ENCODE results near the gene EARS2. TPM values are rescaled to one million over a fixed set of nuclear protein-coding genes. Genes with fewer than 3 reads are reported as not detected.

Gene EARS2
- total and polyA plus RNA-seq, 2 of the 8 experiments (the other 6 are each of a cell fraction or from before 2014, with no cell fraction given) = 47.8 to 111 TPM

DNA sequence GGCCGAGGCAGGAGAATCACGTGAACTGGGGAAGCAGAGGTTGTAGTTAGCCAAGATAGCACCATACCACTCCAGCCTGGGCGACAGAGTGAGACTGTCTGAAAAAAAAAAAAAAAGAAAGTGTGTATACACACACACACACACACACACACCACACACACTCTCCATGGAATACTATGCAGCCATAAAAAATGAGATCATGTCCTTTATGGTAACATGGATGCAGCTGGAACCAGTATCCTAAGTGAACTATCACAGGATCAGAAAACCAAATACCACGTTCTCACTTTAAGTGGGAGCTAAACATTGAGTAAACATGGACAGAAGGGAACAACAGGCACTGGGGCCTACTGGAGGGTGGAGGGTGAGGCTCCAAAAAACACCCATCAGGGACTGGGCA is 22.2 kb upstream of the EARS2 start:
- DNase-seq (ENCODE audit: low read depth in 1 of 2, low spot score in 2 of 2) (no peak), FAIRE-seq (no peak)
- H3K9me3 ChIP-seq (ENCODE audit: insufficient read depth in 2 of 2, low read depth in 1 of 2, low read length in 1 of 2) = no peaks in the 10 kb centered on the region
- no peak overlapping the region for H2BK15ac ChIP-seq (ENCODE audit: low read length)
- no peak overlapping the region for H3K4me2 ChIP-seq (ENCODE audit: insufficient read depth in 1 of 2, low read depth in 2 of 2, low read length in 2 of 2)
- H3K4me3 ChIP-seq (ENCODE audit: extremely low read depth in 1 of 4, insufficient read depth in 2 of 4, low read depth in 3 of 4, low read length in 4 of 4) = no peak overlapping the region
- no peak overlapping the region for H3K23ac ChIP-seq (ENCODE audit: insufficient read length)
- no peak overlapping the region for H3K56ac ChIP-seq (replicated peaks; ENCODE audit: insufficient read length, low read depth, low read length)
- CTCF ChIA-PET (ENCODE audit: partially characterized antibody) = no interaction called here
- H3K27me3 ChIP-seq (replicated peaks in 1 of 4; ENCODE audit: control insufficient read depth in 3 of 4, extremely low read depth in 1 of 4, insufficient read depth in 3 of 4, low read length in 3 of 4) = no peaks in the 10 kb centered on the region
- no peak overlapping the region for H2BK20ac ChIP-seq (ENCODE audit: low read length)
- H2BK5ac ChIP-seq (ENCODE audit: low read depth, low read length) = no peak overlapping the region
- no peaks in the 10 kb centered on the region for H3K4me1 ChIP-seq (replicated peaks in 1 of 4; ENCODE audit: control insufficient read depth in 3 of 4, insufficient read depth in 4 of 4, low read length in 3 of 4)
- H4K91ac ChIP-seq (replicated peaks; ENCODE audit: insufficient read length, low read length) = no peak overlapping the region
- no peak overlapping the region for H2BK120ac ChIP-seq (replicated peaks; ENCODE audit: low read depth, low read length)
- no peak overlapping the region for H2AFZ ChIP-seq (ENCODE audit: low read length)
- no peak overlapping the region for H3K18ac ChIP-seq (ENCODE audit: extremely low read depth, low read length)
- WGBS, 2 experiments (ENCODE audit: extremely low coverage in 1 of 2, insufficient coverage in 1 of 2, insufficient read length in 1 of 2, insufficient replicate concordance in 2 of 2, low coverage in 1 of 2, low lambda C conversion rate in 2 of 2, missing lambda C conversion rate in 1 of 2) = 95% methylated on average over 4 of the region's 4 CpGs; no CpG with 5 or more reads in 1 of the 2 experiments
- no peak overlapping the region for H2BK12ac ChIP-seq (ENCODE audit: low read depth, low read length)
- no peak overlapping the region for H4K5ac ChIP-seq (ENCODE audit: insufficient read length, low read depth, low read length)
- no peak overlapping the region for H3K4ac ChIP-seq (replicated peaks; ENCODE audit: insufficient read length, low read depth, low read length)
- no peak overlapping the region for H3K9ac ChIP-seq (replicated peaks in 1 of 4; ENCODE audit: extremely low read depth in 1 of 4, low read depth in 3 of 4, low read length in 3 of 4)
- H3K36me3 ChIP-seq (ENCODE audit: control insufficient read depth in 2 of 4, insufficient read depth in 4 of 4, low read length in 3 of 4) = peaks cover 6 to 30% (median 17%) of the 10 kb centered on the region in 4 experiments; a peak in 7 of 8 replicates
- POLR2A ChIA-PET (ENCODE audit: partially characterized antibody) = interaction anchor here (0.7 to 1.1 kb wide), 3 partner anchors 10 to 70 kb away, joined by 3 to 5 read pairs (median 3); no protein-coding TSS in a partner anchor
- H3K79me2 ChIP-seq (ENCODE audit: control insufficient read depth in 1 of 2, insufficient read depth in 2 of 2, low read length in 2 of 2) = no peaks in the 10 kb centered on the region
- H4K8ac ChIP-seq (ENCODE audit: extremely low read depth, insufficient read depth, low read length) = no peak overlapping the region
- no peak overlapping the region for H3K27ac ChIP-seq (ENCODE audit: low read depth, low read length)
- H3K23me2 ChIP-seq (ENCODE audit: low read depth, low read length) = no peaks in the 10 kb centered on the region
- no peak overlapping the region for H2AK5ac ChIP-seq (ENCODE audit: low read depth, low read length)
- H4K20me1 ChIP-seq (replicated peaks in 1 of 2; ENCODE audit: control insufficient read depth in 1 of 2, insufficient read depth in 2 of 2, low read length in 2 of 2) = peaks cover 2 to 13% of the 10 kb centered on the region in 2 experiments
- H3K14ac ChIP-seq (ENCODE audit: insufficient read length) = no peak overlapping the region
- H3K79me1 ChIP-seq (ENCODE audit: low read depth, low read length) = no peaks in the 10 kb centered on the region; the same call in 1 of the 2 replicates
- TF ChIP-seq RNF2 (IDR thresholded peaks at IDR 0.05; ENCODE audit: borderline replicate concordance, low read depth, low read length, missing control alignments, poor library complexity, severe bottlenecking) (no peak), NANOG (IDR thresholded peaks at IDR 0.05; ENCODE audit: insufficient read depth, low read depth, low read length, poor library complexity, severe bottlenecking) (no peak), SIRT6 (IDR thresholded peaks at IDR 0.05; ENCODE audit: low read length) (no peak), GABPA (IDR thresholded peaks at IDR 0.05; ENCODE audit: borderline replicate concordance, insufficient read depth, low read length) (no peak), SAP30 (IDR thresholded peaks at IDR 0.05; ENCODE audit: insufficient read depth, insufficient replicate concordance, low read length) (no peak), KDM4A (IDR thresholded peaks at IDR 0.05; ENCODE audit: low read depth, low read length, severe bottlenecking) (no peak), BCL11A (IDR thresholded peaks at IDR 0.05; ENCODE audit: low read depth in 2 of 2, low read length in 2 of 2) (no peak), SIN3A (conservative IDR thresholded peaks at IDR 0.05 in 1 of 2, IDR thresholded peaks at IDR 0.05 in 1 of 2; ENCODE audit: low read depth in 1 of 2, low read length in 2 of 2) (no peak), TBP (IDR thresholded peaks at IDR 0.05; ENCODE audit: low read depth, low read length) (no peak), CHD1 (IDR thresholded peaks at IDR 0.05; ENCODE audit: low read depth, low read length) (no peak), CTBP2 (IDR thresholded peaks at IDR 0.05; ENCODE audit: borderline replicate concordance, insufficient read depth, insufficient read length, low read length) (no peak)
- TF ChIP-seq, protein P1, sequence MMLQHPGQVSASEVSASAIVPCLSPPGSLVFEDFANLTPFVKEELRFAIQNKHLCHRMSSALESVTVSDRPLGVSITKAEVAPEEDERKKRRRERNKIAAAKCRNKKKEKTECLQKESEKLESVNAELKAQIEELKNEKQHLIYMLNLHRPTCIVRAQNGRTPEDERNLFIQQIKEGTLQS (IDR thresholded peaks at IDR 0.05; ENCODE audit: insufficient read depth, low read depth, low read length) = no peak
